Fibroblast of villous mesenchyme (primary cell): ENCODE data around the gene BIN1. TPM values are rescaled to one million over a fixed set of nuclear protein-coding genes. Genes with fewer than 3 reads are reported as not detected.

Source experiments
- DNase-seq: peaks from one replicate; pipeline ENCODE4 v3.0.0-alpha.2; 2010; ENCODE audit warnings: low read depth
- H3K4me3 ChIP-seq: 2 replicates; pipeline ENCODE4 v1.5.1; 2011; ENCODE audit warnings: low read depth, mild to moderate bottlenecking, low read length
- total RNA-seq: library from RNA; depleted of rRNA; stranded (reverse); fragments of >200 nt; gene quantifications from 2 replicates; pipeline ENCODE4 v1.2.3, GENCODE V29; 2012
- TF ChIP-seq, protein P1 (sequence below): IDR thresholded peaks from 2 replicates; pipeline ENCODE4 v1.5.1; 2012; ENCODE audit warnings: low read depth, mild to moderate bottlenecking, low read length; ENCODE audit not compliant: insufficient read depth

The BIN1 gene
- total RNA-seq, 1 donor: 75.6 TPM

GRCh38 chr2:127055786-127056076 lies 51.2 kb downstream of the BIN1 start:
- no peak overlapping the region for H3K4me3 ChIP-seq
- TF ChIP-seq, protein P1, sequence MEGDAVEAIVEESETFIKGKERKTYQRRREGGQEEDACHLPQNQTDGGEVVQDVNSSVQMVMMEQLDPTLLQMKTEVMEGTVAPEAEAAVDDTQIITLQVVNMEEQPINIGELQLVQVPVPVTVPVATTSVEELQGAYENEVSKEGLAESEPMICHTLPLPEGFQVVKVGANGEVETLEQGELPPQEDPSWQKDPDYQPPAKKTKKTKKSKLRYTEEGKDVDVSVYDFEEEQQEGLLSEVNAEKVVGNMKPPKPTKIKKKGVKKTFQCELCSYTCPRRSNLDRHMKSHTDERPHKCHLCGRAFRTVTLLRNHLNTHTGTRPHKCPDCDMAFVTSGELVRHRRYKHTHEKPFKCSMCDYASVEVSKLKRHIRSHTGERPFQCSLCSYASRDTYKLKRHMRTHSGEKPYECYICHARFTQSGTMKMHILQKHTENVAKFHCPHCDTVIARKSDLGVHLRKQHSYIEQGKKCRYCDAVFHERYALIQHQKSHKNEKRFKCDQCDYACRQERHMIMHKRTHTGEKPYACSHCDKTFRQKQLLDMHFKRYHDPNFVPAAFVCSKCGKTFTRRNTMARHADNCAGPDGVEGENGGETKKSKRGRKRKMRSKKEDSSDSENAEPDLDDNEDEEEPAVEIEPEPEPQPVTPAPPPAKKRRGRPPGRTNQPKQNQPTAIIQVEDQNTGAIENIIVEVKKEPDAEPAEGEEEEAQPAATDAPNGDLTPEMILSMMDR: no peak
- no peak for DNase-seq

DNA sequence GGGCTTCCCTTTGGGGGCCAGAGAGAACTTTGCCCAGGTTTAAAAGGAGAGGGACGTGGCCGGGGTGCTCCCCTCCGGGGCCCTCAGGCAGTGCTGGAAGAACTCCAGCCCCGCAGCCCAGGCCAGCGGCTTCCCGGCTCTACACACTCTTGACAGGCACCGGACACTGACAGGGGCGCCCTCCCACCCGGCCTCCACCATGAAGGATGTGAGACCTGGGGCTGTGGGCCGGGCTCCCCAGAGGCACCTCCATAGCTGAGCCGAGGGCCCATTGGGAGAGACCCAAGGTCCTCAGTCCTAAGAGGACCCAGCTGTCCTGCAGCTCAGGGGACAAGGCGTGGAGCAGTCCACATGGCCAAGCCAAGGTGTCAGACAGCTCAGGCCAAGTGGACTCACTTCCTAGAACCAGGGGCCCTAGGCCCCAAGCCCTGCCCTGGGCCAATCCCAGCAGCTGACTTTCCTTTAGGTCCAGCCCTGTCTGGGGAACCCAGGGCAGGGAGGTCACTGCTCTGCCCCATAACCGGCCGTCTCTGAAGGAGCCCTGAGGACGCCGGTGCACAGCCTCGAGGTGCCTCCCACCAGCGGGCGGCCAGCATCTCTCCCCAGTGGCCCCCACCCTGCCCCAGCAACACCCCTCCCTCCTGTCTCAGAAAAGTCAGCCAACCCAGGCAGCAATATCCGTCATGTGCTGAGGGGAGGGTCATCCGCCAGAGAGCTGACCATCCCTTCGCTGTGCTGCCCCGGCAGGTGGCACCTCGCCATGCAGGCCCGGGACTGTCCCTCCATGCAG lies 51.8 kb downstream of the BIN1 start:
- no peak overlapping the region for H3K4me3 ChIP-seq
- TF ChIP-seq, protein P1: no peak
- DNase-seq: no peak

DNA sequence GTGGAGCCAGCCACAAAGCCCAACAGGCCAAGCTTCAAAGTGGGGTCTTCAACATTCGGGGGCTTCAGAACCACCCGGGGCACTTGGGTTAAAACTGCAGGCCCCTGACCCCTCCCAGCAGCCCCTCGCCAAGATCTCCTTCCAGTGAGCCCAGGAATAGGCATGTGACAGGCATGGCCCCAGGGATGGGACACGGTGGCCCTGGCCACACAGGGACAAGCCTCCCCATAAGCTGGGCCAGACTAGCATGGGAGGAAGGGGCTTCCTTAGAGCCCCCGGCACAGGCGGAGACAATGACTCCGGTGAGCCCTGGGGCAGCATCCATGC lies 52.4 kb downstream of the BIN1 start:
- TF ChIP-seq, protein P1: no peak
- no peak overlapping the region for H3K4me3 ChIP-seq
- DNase-seq: no peak

GRCh38 chr2:127053731-127054603 lies 53.0 kb downstream of the BIN1 start:
- TF ChIP-seq, protein P1: no peak
- no peak overlapping the region for H3K4me3 ChIP-seq
- DNase-seq: no peak

GRCh38 chr2:127052771-127053691 lies 53.9 kb downstream of the BIN1 start:
- H3K4me3 ChIP-seq: no peak overlapping the region
- TF ChIP-seq, protein P1: no peak
- DNase-seq: no peak

DNA sequence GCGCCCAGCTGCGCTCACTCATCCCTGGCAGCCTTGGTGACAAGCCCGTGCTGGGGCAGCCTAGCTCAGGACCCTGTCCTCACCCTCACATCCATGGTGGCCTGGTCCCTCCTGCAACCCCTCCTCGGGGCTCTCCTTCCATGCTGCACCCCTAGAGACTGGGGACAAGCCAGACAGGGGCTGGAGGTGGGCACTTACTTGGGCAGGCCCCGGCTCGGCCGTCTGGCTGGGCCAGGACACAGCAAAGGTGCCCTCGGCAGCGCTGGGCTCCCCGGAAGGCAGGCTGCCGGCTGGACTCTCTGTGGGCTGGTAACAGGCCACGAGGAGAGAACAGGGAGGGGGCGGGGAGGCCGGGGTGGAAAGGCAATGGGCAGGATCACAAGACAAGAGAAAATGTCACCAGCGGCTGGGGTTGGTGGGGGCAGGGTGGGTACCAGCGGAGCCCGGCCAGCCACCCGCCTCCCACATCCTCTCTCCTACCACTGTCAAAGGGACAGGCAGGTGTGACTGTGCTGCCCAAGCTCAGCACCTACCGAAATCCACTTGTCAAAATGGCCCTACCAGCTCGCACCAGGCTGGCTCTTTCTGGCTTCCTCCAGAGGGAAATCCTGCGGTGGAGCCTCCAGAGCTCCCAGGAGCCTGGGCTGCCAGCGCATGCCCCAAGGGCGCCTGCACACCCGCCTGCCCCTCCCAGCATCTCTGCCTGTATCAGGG lies 54.7 kb downstream of the BIN1 start:
- H3K4me3 ChIP-seq: no peak overlapping the region
- TF ChIP-seq, protein P1: no peak
- no peak for DNase-seq
